ENCODE results near the gene GABRR3.

Gene GABRR3

GRCh38 chr3:98018301-98018700 lies 16.8 kb downstream of the GABRR3 start:
- TF ChIP-seq POLR2AphosphoS5 (IDR thresholded peaks at IDR 0.05; ENCODE audit: low read depth): no peak
- no peak for TF ChIP-seq CTCF (IDR thresholded peaks at IDR 0.05; ENCODE audit: insufficient read depth, low read length)
- no peak for TF ChIP-seq GABPA (IDR thresholded peaks at IDR 0.05; ENCODE audit: low read depth)
- no peak for TF ChIP-seq SPI1 (IDR thresholded peaks at IDR 0.05; ENCODE audit: borderline replicate concordance, low read depth)
- no peak for DNase-seq (ENCODE audit: low read depth in 1 of 2, low spot score in 1 of 2)
- Histone ChIP-seq H3K27ac (replicated peaks) (no peak overlapping the region), H3K4me3 (replicated peaks; ENCODE audit: insufficient read depth, low read length) (no peak overlapping the region), H3K27me3 (ENCODE audit: insufficient read depth, poor library complexity, severe bottlenecking) (no peaks in the 10 kb centered on the region)

GRCh38 chr3:98014268-98014585 lies 20.9 kb downstream of the GABRR3 start:
- H3K27ac ChIP-seq (replicated peaks): no peak overlapping the region
- H3K27me3 ChIP-seq (ENCODE audit: insufficient read depth, poor library complexity, severe bottlenecking): no peaks in the 10 kb centered on the region
- H3K4me3 ChIP-seq (replicated peaks; ENCODE audit: insufficient read depth, low read length): no peak overlapping the region
- TF ChIP-seq POLR2AphosphoS5 (IDR thresholded peaks at IDR 0.05; ENCODE audit: low read depth): no peak
- TF ChIP-seq REST (IDR thresholded peaks at IDR 0.05; ENCODE audit: insufficient replicate concordance, low read depth): no peak
- TF ChIP-seq CTCF (IDR thresholded peaks at IDR 0.05; ENCODE audit: insufficient read depth, low read length): no peak
- no peak for TF ChIP-seq SPI1 (IDR thresholded peaks at IDR 0.05; ENCODE audit: borderline replicate concordance, low read depth)
- no peak for TF ChIP-seq GABPA (IDR thresholded peaks at IDR 0.05; ENCODE audit: low read depth)
- DNase-seq (ENCODE audit: low read depth in 1 of 2, low spot score in 1 of 2): no peak

GRCh38 chr3:98013411-98014267 lies 21.5 kb downstream of the GABRR3 start:
- TF ChIP-seq REST (IDR thresholded peaks at IDR 0.05; ENCODE audit: insufficient replicate concordance, low read depth) (no peak), POLR2AphosphoS5 (IDR thresholded peaks at IDR 0.05; ENCODE audit: low read depth) (no peak), GABPA (IDR thresholded peaks at IDR 0.05; ENCODE audit: low read depth) (no peak), SPI1 (IDR thresholded peaks at IDR 0.05; ENCODE audit: borderline replicate concordance, low read depth) (no peak), CTCF (IDR thresholded peaks at IDR 0.05; ENCODE audit: insufficient read depth, low read length) (no peak)
- H3K27ac ChIP-seq (replicated peaks): no peak overlapping the region
- no peak for DNase-seq (ENCODE audit: low read depth in 1 of 2, low spot score in 1 of 2)

More at GRCh38 chr3:98013411-98014267, 21.5 kb downstream of the GABRR3 start:
- Histone ChIP-seq H3K27me3 (ENCODE audit: insufficient read depth, poor library complexity, severe bottlenecking) (no peaks in the 10 kb centered on the region), H3K4me3 (replicated peaks; ENCODE audit: insufficient read depth, low read length) (no peak overlapping the region)

Data from HL-60 (cell line).